Panc1 (cell line): ENCODE results near the gene SEBOX. TPM values are rescaled to one million over a fixed set of nuclear protein-coding genes. Genes with fewer than 3 reads are reported as not detected.

Experiments
- ATAC-seq: fragments of 200-7000 bp; cut with Tn5 transposase; 2 replicates; pipeline ENCODE4 v1.9.1; 2020; ENCODE audit warnings: mild to moderate bottlenecking, moderate library complexity
- BruUV-seq: library from RNA; stranded (reverse); fragments of 400-500 nt; replicated peaks from 2 replicates; lab custom pipeline; 2021; lab: Mats Ljungman, UMichigan
- CTCF ChIA-PET: fragments of 300-600 bp; sonication (Branson Sonifier 250); formaldehyde crosslinking; loops from one replicate; lab custom pipeline; 2022; ENCODE audit warnings: antibody characterized with exemption; lab: Charles Lee
- POLR2A ChIA-PET: fragments of 300-600 bp; sonication (Branson Sonifier 250); formaldehyde crosslinking; loops from one replicate; lab custom pipeline; 2022; ENCODE audit warnings: antibody characterized with exemption; lab: Charles Lee
- DNase-seq: peaks from one replicate; pipeline ENCODE4 v3.0.0-alpha.2; 2010; ENCODE audit warnings: low read depth, low spot score
- H3K27ac ChIP-seq: 2 replicates; pipeline ENCODE4 v1.5.1; 2011; ENCODE audit warnings: mild to moderate bottlenecking, low read length, inconsistent platforms
- H3K27me3 ChIP-seq: fragments of 200-500 bp; sonication (Bioruptor generic); 2 replicates; pipeline ENCODE4 v1.6.0; 2014; ENCODE audit warnings: low read length, inconsistent platforms; ENCODE audit not compliant: control insufficient read depth, insufficient read depth
- H3K36me3 ChIP-seq: fragments of 200-500 bp; sonication (Bioruptor generic); 2 replicates; pipeline ENCODE4 v1.5.1; 2014; ENCODE audit warnings: inconsistent platforms, mild to moderate bottlenecking, low read length, moderate library complexity; ENCODE audit not compliant: control insufficient read depth, insufficient read depth
- H3K4me1 ChIP-seq: 2 replicates; pipeline ENCODE4 v1.5.1; 2011; ENCODE audit warnings: inconsistent platforms, mild to moderate bottlenecking, low read length, moderate library complexity; ENCODE audit not compliant: control insufficient read depth, insufficient read depth
- H3K4me3 ChIP-seq, 2 experiments: 2 replicates each; pipeline ENCODE4 v1.5.1; 2011 to 2012; ENCODE audit warnings: low read depth in 2 of 2, low read length in 2 of 2, mild to moderate bottlenecking in 2 of 2, inconsistent platforms in 1 of 2, moderate library complexity in 1 of 2
- H3K9me3 ChIP-seq: fragments of 200-500 bp; sonication (Bioruptor generic); 2 replicates; pipeline ENCODE4 v1.5.1; 2014; ENCODE audit warnings: low read depth, mild to moderate bottlenecking, inconsistent platforms, low read length, moderate library complexity; ENCODE audit not compliant: control insufficient read depth, insufficient read depth
- CTCF ChIP-seq: fragments of 450-650 bp; IDR thresholded peaks from 2 replicates; pipeline ENCODE4 v1.5.1; 2017; ENCODE audit warnings: mild to moderate bottlenecking
- POLR2AphosphoS5 ChIP-seq: IDR thresholded peaks from 2 replicates; pipeline ENCODE4 v1.6.1; 2012; ENCODE audit warnings: mild to moderate bottlenecking, low read depth, low read length, moderate library complexity
- REST ChIP-seq, 2 experiments: IDR thresholded peaks; 2 replicates each; pipeline ENCODE4 v1.6.1; 2011 to 2012; ENCODE audit warnings: low read depth in 2 of 2, control low read depth in 1 of 2, low read length in 1 of 2, mild to moderate bottlenecking in 1 of 2, moderate library complexity in 1 of 2; ENCODE audit not compliant: insufficient read depth in 1 of 2
- SIN3A ChIP-seq: IDR thresholded peaks from 2 replicates; pipeline ENCODE4 v1.6.1; 2012; ENCODE audit warnings: low read depth, mild to moderate bottlenecking, low read length, moderate library complexity, borderline replicate concordance; ENCODE audit not compliant: insufficient read depth
- TCF7L2 ChIP-seq: IDR thresholded peaks from 2 replicates; pipeline ENCODE4 v1.6.1; 2011; ENCODE audit warnings: mild to moderate bottlenecking, low read depth, low read length, inconsistent platforms
- in situ Hi-C: cut with HindIII; loops from 2 replicates; pipeline ENCODE4 v1.10.0; 2016; ENCODE audit warnings: low sequenced_read_pairs, low pct_unique_long_range_greater_than_20kb
- intact Hi-C: fragments of 100-400 bp; cut with micrococcal nuclease; formaldehyde crosslinking; loops from one replicate; pipeline ENCODE4 v1.10.0; 2022; ENCODE audit not compliant: unreplicated experiment
- total RNA-seq: library from RNA; stranded (reverse); gene quantifications from one replicate; pipeline ENCODE4 v1.2.1, GENCODE V29; 2021; ENCODE audit not compliant: unreplicated experiment

Gene SEBOX
- total RNA-seq, 1 experiment from 2014 or later, result not detected

DNA sequence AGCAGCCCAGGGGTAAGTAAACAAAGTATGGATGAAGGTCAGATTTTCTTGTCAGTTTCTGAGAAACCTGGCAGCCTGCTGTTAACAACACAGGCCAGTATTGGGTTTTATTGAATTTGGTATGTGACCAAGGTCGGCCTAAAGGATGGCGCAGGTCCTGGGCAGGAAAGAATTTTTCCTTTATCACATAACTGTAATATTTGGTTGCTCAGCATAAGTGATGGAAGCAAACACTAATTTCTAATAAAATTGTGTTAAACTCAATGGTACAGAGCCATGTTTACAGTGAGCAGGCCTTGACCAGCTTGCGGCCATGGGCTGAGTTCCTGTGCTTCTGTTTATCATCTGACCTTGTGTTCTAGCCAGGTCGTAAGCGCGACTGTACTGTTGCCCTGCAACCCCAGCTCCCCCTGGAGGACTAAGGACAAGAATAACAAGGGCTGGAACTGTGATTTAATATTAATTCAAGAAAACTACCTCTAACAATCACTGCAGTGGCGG, 18.2 kb downstream of the SEBOX start:
- no peak; the same call in 1 of the 2 replicates for TF ChIP-seq POLR2AphosphoS5
- TF ChIP-seq REST (IDR thresholded peaks at IDR 0.05; ENCODE audit: insufficient read depth in 1 of 2, low read depth in 2 of 2, low read length in 1 of 2), result no peak
- TF ChIP-seq CTCF, result no peak; the same call in 1 of the 2 replicates
- TF ChIP-seq SIN3A, result no peak
- no peak for TF ChIP-seq TCF7L2
- Histone ChIP-seq H3K4me1 (peaks cover 26% of the 10 kb centered on the region), H3K9me3 (no peaks in the 10 kb centered on the region), H3K36me3 (peaks cover 10% of the 10 kb centered on the region), H3K27me3 (no peaks in the 10 kb centered on the region), H3K27ac (peak overlapping the region; percentile 65; the same call in 1 of the 2 replicates), H3K4me3 (no peak overlapping the region)
- DNase-seq (no peak), ATAC-seq (peak; percentile 67)
- no TSS peak for BruUV-seq
- in situ Hi-C loops (no loop called here), intact Hi-C loops (no loop called here)
- POLR2A ChIA-PET, result interaction anchor here (1.2 kb wide), 1 partner anchor 11 kb away, joined by 3 read pairs; the partner anchor contains the start of gene POLDIP2
- CTCF ChIA-PET, result interaction anchor here (0.7 kb wide), 1 partner anchor 11 kb away, joined by 5 read pairs; the partner anchor contains the start of genes IFT20 and TNFAIP1

DNA sequence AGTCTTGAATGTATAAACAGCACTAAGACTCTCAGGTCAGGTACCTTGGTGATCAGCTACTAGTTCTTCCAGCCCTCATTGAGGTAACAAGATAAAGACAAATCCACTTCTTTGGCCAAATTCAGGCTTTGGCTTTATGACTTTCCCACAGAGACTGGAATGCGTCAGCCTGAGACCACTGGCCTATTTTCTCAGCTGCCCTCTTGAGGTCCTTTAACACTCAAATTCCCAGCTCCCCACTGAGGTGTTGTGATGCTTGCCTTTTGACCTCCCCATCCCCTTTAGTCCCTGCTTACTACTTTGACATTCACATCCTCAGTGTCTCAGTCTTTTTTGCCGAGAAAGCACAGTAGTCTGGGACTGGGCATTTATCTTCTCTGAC, 18.8 kb downstream of the SEBOX start:
- in situ Hi-C loops, result no loop called here
- TF ChIP-seq TCF7L2 (no peak), POLR2AphosphoS5 (peak; percentile 36; the same call in 1 of the 2 replicates)
- Histone ChIP-seq H3K4me3 (no peak overlapping the region), H3K27me3 (no peaks in the 10 kb centered on the region), H3K9me3 (no peaks in the 10 kb centered on the region), H3K27ac (peak overlapping the region; percentile 65), H3K36me3 (peaks cover 8% of the 10 kb centered on the region), H3K4me1 (peaks cover 26% of the 10 kb centered on the region)
- intact Hi-C loops, result no loop called here
- DNase-seq (no peak), ATAC-seq (no peak)
- ChIA-PET CTCF (interaction anchor here (0.7 kb wide), 1 partner anchor 10 kb away, joined by 5 read pairs; the partner anchor contains the start of genes IFT20 and TNFAIP1), POLR2A (interaction anchor here (1.2 to 1.4 kb wide), 2 partner anchors 10 to 11 kb away, joined by 3 to 11 read pairs; partner anchors contain the start of genes IFT20, POLDIP2 and TNFAIP1)
- BruUV-seq, result TSS peak; percentile 41
